ENCODE measurements around the gene LANCL3.
"Not testable (repeated sequence)": the region's sequence is repeated elsewhere in the genome, so short reads cannot be mapped to it uniquely, and the experiment has no call there.

The LANCL3 gene

GRCh38 chrX:37571426-37572107, at the start of gene LANCL3:
Gene LANCL3 (plus strand): TSS chrX:37571661. CDS start chrX:37571871, 210 bp downstream.
- peak; percentile 38 for DNase-seq

- DNase-seq = not testable (repeated sequence)
Observed at GRCh38 chrX:37523673-37524072, 47.8 kb upstream of the LANCL3 start.

DNA sequence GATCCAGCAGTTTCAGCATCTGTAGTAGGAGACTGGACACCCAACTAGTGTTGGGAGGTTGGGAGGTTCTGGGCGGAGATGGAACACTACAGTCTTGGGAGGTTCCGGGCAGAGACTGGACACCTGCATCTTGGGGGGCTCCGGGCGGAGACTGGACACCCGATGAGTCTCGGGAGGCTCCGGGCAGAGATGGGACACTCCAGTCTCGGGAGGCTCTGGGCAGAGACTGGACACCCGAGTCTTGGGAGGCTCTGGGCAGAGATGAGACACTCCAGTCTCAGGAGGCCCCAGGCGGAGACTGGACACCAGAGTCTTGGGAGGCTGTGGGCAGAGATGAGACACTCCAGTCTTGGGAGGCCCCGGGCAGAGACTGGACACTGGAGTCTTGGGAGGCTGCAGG, 29.5 kb upstream of the LANCL3 start:
- DNase-seq = no peak

DNA sequence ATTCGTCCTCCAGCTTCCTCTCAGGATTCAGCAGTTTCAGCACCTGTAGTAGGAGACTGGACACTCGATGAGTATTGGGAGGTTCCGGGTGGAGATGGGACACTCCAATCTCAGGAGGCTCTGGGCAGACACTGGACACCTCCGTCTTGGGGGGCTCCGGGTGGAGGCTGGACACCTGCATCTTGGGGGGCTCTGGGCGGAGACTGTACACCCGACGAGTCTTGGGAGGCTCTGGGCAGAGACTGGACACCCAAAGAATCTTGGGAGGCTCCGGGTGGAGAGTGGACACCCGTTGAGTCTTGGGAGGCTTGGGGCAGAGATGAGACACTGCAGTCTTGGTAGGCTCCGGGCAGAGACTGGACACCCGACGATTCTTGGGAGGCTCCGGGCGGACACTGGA, 28.7 kb upstream of the LANCL3 start:
- DNase-seq = no peak

- DNase-seq = no peak
Observed at GRCh38 chrX:37543324-37543723, 28.1 kb upstream of the LANCL3 start.

- not testable (repeated sequence) for DNase-seq
Observed at GRCh38 chrX:37544531-37544930, 26.9 kb upstream of the LANCL3 start.

DNA sequence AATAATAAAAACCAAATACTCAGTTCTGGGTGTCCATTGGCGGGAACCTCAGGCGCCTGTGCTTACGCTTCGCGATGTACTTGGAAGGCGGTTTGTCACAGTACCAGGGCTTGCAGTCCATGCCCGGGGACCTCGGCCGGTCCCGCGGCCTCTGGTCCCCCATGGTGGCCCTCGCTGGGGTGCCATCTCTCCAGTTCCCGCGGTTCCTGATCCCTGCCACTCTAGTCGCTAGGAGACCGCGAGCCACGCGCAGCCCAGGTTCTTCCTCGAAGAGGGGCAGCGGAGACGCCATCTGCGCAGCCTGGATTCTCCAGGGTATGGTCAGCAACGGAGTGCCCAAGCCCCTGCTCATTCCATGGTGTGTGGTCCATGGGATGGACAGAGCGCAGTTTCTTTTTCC, 26.4 kb upstream of the LANCL3 start:
- DNase-seq = no peak

GRCh38 chrX:37549619-37550018, 21.8 kb upstream of the LANCL3 start:
- DNase-seq = not testable (repeated sequence)

GRCh38 chrX:37553476-37553875, 18.0 kb upstream of the LANCL3 start:
- no peak for DNase-seq

GRCh38 chrX:37565254-37565653, 6.2 kb upstream of the LANCL3 start:
- not testable (repeated sequence) for DNase-seq

DNA sequence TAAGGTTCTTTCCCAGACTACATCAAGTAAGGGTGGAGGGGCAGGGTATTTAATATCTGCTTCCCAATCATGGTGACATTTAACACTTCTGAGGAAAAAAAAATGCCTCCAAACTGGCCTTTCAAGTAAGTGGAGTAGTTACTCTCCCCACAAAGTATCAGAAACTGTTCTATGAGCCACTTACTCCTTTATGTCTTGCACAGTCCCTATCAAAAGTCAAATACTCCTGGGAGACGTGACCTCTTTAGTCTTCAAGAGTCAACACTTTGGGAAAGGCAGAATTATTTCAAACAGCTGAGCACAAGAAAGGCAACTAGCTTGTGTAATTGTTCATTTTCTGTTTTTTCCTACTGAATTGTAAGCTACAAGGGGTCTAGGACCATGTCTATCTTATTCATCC, 1.1 kb upstream of the LANCL3 start:
- not testable (repeated sequence) for DNase-seq

DNA sequence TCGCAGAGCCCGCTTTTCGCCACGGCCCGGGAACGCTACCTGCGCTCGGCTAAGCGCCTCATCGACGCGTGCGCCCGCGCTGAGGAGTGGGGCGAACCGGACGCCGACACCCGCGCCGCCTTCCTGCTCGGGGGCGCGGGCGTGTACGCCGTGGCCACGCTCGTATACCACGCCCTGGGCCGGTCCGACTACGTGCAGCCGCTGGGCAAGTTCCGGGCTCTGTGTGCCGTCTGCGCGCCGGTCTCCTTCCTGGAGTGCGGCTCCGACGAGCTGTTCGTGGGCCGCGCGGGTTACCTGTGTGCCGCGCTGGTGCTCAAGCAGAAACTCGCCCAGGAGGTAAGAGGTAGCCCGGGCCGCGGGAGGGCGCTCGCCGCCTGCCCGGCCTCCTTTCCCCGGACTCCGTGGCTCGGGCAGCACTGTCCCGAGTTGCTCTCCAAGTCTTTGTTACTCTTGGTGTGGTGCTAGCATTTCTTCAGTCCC, 687 bp downstream of the LANCL3 start:
- DNase-seq = peak; percentile 23

DNA sequence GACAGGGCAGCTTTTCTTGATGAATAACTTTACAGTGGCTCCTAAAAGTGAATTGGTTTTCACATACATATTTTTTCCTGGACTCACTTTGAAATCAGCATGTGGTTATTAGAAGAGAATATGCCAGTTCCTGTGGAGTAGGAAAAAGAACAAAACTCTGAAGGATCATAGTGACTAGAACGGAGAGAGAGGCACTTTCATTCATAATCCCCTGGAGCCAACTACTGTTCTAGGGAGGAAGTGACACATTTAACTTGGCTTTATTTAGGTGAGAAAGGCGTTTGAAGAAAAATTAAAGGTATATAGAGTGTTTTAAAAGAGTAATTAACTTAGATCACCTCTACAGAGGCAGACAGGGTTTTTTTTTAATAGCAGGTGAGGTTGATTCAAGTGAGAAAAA, 1.7 kb downstream of the LANCL3 start:
- not testable (repeated sequence) for DNase-seq

DNA sequence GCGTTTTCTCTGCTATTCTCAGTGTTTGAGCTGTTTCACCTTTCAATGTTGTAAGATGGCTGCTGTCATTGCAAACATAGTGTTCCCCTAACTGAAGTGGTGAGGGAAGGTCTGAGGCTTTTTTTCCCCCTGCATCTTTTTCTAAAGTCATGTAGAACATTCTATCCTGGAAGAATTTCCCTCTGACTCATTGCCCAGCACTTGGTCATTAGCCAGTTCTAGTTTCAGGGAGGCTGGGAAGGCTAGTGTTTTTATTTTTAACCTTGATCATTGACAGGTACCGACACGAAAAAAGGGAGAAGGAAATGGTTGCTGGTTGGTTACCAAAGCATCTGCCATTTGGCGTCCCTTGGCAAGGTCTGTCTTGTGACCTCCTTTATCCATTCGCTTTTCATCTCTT, 6.6 kb downstream of the LANCL3 start:
- no peak for DNase-seq

- no peak for DNase-seq
Observed at GRCh38 chrX:37580080-37580479, 8.6 kb downstream of the LANCL3 start.

DNA sequence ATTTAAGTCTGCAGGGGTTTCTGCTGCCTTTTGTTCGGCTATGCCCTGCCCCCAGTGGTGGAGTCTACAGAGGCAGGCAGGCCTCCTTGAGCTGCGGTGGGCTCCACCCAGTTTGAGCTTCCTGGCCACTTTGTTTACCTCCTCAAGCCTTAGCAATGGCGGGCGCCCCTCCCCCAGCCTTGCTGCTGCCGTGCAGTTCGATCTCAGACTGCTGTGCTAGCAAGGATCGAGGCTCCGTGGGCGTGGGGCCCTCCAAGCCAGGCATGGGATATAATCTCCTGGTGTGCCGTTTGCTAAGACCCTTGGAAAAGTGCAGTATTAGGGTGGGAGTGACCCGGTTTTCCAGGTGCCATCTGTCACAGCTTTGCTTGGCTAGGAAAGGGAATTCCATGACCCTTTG, 15.9 kb downstream of the LANCL3 start:
- DNase-seq = not testable (repeated sequence)

GRCh38 chrX:37590047-37590446, 18.6 kb downstream of the LANCL3 start:
- DNase-seq = no peak

DNA sequence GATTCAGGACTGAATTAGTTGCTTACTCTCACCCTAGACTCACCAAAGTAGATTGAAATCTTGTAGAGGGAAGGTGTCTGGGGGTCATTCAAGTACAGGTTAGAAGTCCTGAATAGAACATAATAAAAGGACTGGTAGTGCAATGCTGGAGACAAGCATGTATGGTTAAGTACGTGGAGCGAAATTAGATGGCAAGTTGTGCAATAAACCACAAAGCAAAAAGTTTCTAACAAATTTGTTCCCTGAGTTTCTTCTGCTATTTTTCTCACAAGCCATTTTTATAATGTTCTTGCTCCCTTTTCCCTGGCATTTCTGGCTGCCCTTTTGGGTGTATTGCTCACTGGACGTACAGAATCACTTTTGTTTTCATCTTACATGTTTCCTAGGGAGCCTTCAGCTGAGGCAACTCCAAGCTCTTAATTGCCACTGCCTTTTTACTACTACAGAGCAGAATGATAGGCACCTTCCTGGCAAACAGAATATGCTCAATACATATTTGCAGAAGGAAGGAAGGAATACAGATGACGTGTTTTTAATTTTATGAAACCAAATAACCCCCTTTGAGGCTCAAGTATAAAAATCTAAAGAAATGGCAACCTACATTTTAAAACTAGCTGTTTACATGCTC, 23.4 kb downstream of the LANCL3 start:
- no peak for DNase-seq

DNA sequence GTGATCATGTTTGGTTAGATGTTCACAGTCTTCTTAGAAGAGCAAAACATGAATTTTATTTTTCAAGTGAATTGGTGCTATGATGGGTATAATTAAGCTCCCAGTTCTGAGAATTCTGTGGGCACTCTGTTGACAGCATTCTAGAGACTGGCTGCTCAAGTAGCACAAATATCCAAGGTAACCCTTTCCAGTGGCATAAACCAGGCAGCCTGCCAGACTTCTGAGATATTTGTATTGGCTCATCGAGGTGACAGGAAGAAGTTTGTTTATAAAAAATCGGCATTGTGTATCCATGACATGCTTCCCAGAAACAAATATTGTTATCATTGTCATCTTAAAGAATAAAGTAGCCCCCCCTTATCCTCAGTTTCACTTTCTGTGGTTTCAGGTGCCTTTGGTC, 28.3 kb downstream of the LANCL3 start:
- no peak for DNase-seq

DNA sequence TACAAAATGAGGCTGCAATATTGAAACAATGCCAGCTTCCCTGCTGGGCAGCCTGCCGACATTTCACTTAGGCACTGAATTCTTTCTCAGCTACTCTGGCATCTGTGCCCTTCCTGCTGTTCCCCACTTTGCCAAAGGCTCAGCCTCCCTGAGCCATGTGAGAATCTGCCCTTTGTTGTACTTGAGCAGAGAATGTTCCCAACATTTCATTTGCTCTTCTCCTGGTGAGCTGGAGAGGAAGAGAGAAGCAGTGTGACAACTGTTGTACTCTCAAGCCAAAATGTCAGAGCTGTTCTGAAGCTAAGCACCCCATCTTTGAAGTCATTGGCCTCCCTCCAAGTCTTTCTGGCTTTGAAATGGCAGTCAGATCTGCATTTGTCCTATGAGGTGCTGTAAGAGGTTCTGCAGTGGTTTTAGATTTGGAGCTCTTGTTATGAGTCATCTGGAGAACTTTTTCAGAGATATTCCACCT, 32.5 kb downstream of the LANCL3 start:
- no peak for DNase-seq

- DNase-seq = no peak
Observed at GRCh38 chrX:37607243-37607642, 35.8 kb downstream of the LANCL3 start.

GRCh38 chrX:37608156-37608555, 36.7 kb downstream of the LANCL3 start:
- no peak for DNase-seq

- DNase-seq = no peak
Observed at GRCh38 chrX:37609727-37610126, 38.3 kb downstream of the LANCL3 start.

DNA sequence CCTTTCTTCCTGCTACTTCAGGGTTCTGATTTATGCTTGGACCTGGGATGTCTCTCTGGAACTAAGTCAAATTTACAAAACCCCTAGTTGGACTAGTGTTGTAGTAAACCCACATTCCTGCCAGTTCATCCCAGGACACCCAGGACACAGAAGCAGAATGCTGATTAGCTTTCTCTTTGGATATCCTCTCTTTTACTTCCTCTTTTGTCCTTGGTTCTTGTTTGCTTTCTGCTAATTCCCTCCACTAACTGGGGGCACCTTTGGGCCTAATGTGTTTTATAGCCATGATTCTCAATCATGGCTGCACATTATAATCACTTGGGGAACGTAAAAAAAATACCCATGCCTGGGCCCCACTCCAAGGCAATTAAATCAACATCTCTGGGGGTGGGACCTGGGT, 42.5 kb downstream of the LANCL3 start:
- DNase-seq = no peak

- no peak for DNase-seq
Observed at GRCh38 chrX:37627602-37628001, 56.1 kb downstream of the LANCL3 start.
